Right atrium auricular region (tissue), 2 donors: Measurements from ENCODE around the gene ZNF358. TPM values are rescaled to one million over a fixed set of nuclear protein-coding genes. Genes with fewer than 3 reads are reported as not detected.

Experiments
- DNase-seq: peaks from one replicate; pipeline ENCODE4 v3.0.0-alpha.2; 2019; ENCODE audit warnings: low spot score
- H3K27ac ChIP-seq, 2 donors: fragments of 200-600 bp; sonication (generic); 1 replicate in 1 of 2; 2 replicates in 1 of 2; pipeline ENCODE4 v1.5.1; 2016 to 2019
- H3K27me3 ChIP-seq, 2 donors: fragments of 200-600 bp; sonication (generic); one replicate each; pipeline versions ENCODE4 v1.5.1 to v1.6.0; 2017 to 2019
- H3K36me3 ChIP-seq: fragments of 200-600 bp; sonication (generic); one replicate; pipeline ENCODE4 v1.5.1; 2016
- H3K4me1 ChIP-seq, 2 donors: fragments of 200-600 bp; sonication (generic); one replicate each; pipeline versions ENCODE4 v1.5.1 to v1.6.0; 2017 to 2019
- H3K4me3 ChIP-seq, 2 donors: fragments of 200-600 bp; sonication (generic); 1 replicate in 1 of 2; 2 replicates in 1 of 2; pipeline ENCODE4 v1.5.1; 2017 to 2019; ENCODE audit warnings: mild to moderate bottlenecking in 1 of 2, moderate library complexity in 1 of 2
- H3K9me3 ChIP-seq, 2 donors: fragments of 200-600 bp; sonication (generic); one replicate each; pipeline ENCODE4 v1.5.1; 2019
- CTCF ChIP-seq, 2 donors: fragments of 200-600 bp; sonication (generic); IDR thresholded peaks; one replicate each; pipeline ENCODE4 v1.5.1; 2019; ENCODE audit warnings: antibody characterized with exemption in 2 of 2
- total RNA-seq, 2 donors: library from RNA; depleted of rRNA; stranded (reverse); fragments of >200 nt; gene quantifications; one replicate each; pipeline ENCODE4 v1.1.0, GENCODE V29; 2016

The ZNF358 gene
- total RNA-seq, 2 donors from 2014 or later, result 109 to 119 TPM

GRCh38 chr19:7509625-7510024 is 6.3 kb upstream of the ZNF358 start:
- H3K9me3 ChIP-seq, result no peaks in the 10 kb centered on the region
- TF ChIP-seq CTCF (IDR thresholded peaks at IDR 0.05), result no peak
- no peak overlapping the region for H3K27ac ChIP-seq
- DNase-seq, result no peak
- peaks cover 0 to 12% of the 10 kb centered on the region in 2 donors for H3K4me1 ChIP-seq
- H3K4me3 ChIP-seq, result no peak overlapping the region
- no peaks in the 10 kb centered on the region for H3K36me3 ChIP-seq
- H3K27me3 ChIP-seq, result no peaks in the 10 kb centered on the region

- no peak for TF ChIP-seq CTCF (IDR thresholded peaks at IDR 0.05)
- no peak overlapping the region for H3K4me3 ChIP-seq
- DNase-seq, result no peak
These were observed 3.5 kb upstream of the ZNF358 start for GRCh38 chr19:7512400-7512851.

GRCh38 chr19:7513809-7514642 is 1.9 kb upstream of the ZNF358 start:
- Histone ChIP-seq H3K27me3 (no peaks in the 10 kb centered on the region), H3K4me3 (no peak overlapping the region), H3K4me1 (peaks cover 0 to 21% of the 10 kb centered on the region in 2 donors), H3K36me3 (no peaks in the 10 kb centered on the region), H3K9me3 (no peaks in the 10 kb centered on the region), H3K27ac (peak overlapping the region in 1 of 2 donors; percentile 87)
- no peak for DNase-seq
- TF ChIP-seq CTCF (IDR thresholded peaks at IDR 0.05), result no peak

More at GRCh38 chr19:7512400-7512851, 3.5 kb upstream of the ZNF358 start:
- Histone ChIP-seq H3K27me3 (no peaks in the 10 kb centered on the region), H3K27ac (no peak overlapping the region), H3K9me3 (no peaks in the 10 kb centered on the region), H3K36me3 (no peaks in the 10 kb centered on the region), H3K4me1 (peaks cover 0 to 16% of the 10 kb centered on the region in 2 donors)

DNA sequence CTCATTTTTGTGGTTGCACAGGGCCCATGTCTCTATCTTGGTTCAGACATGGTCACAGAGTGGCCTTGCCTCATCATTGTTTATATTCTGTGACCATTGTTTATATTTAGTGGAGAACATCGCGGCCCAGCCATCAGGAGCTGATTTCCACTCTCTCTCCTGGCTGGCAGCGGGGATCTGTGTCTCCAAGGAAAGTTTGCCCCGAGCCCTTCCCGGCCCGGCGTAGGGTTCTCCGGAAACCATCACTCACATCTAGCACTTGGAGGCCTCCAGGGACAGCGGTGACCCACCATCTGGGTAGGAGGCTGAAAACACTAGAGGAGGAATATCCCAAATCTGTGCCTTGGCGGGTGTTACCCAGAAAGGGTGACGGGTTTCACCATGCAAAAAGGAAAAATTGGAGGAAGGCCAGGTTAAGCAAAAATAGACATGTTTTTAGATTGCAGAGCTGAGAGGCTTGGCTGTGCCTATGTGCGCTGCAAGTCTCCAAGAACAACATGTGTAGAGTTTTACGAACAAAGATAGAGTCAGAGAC is 726 bp upstream of the ZNF358 start:
- H3K36me3 ChIP-seq, result peaks cover 9% of the 10 kb centered on the region
- H3K27ac ChIP-seq, result peak overlapping the region; percentile 87 to 91
- H3K27me3 ChIP-seq, result no peaks in the 10 kb centered on the region
- H3K9me3 ChIP-seq, result no peaks in the 10 kb centered on the region
- H3K4me3 ChIP-seq, result peak overlapping the region in 1 of 2 donors; percentile 73
- TF ChIP-seq CTCF (IDR thresholded peaks at IDR 0.05), result no peak
- DNase-seq, result peak; percentile 66
- H3K4me1 ChIP-seq, result peaks cover 0 to 21% of the 10 kb centered on the region in 2 donors

- no peak for DNase-seq
These were observed 430 bp downstream of the ZNF358 start for GRCh38 chr19:7516333-7516732.

More at GRCh38 chr19:7516333-7516732, 430 bp downstream of the ZNF358 start:
- Histone ChIP-seq H3K9me3 (no peaks in the 10 kb centered on the region), H3K36me3 (peaks cover 11% of the 10 kb centered on the region), H3K27ac (peak overlapping the region; percentile 87 to 88), H3K4me1 (peaks cover 0 to 21% of the 10 kb centered on the region in 2 donors), H3K4me3 (peak overlapping the region; percentile 73 to 91), H3K27me3 (no peaks in the 10 kb centered on the region)
- no peak for TF ChIP-seq CTCF (IDR thresholded peaks at IDR 0.05)
